Caco-2 (cell line): Measurements from ENCODE around the gene H1-8. TPM values are rescaled to one million over a fixed set of nuclear protein-coding genes. Genes with fewer than 3 reads are reported as not detected.

Experiments
- BruUV-seq: library from RNA; stranded (reverse); fragments of 400-500 nt; replicated peaks from 2 replicates; lab custom pipeline; 2021; lab: Mats Ljungman, UMichigan
- CTCF ChIA-PET: fragments of 300-600 bp; sonication (Branson Sonifier 250); formaldehyde crosslinking; loops from one replicate; lab custom pipeline; 2022; ENCODE audit warnings: antibody characterized with exemption; lab: Charles Lee
- POLR2A ChIA-PET: fragments of 300-600 bp; sonication (Branson Sonifier 250); formaldehyde crosslinking; loops from one replicate; lab custom pipeline; 2022; ENCODE audit warnings: antibody characterized with exemption; lab: Charles Lee
- DNase-seq, 2 experiments: peaks; one replicate each; pipeline versions ENCODE4 v3.0.0 to v3.0.0-alpha.2; 2020 to 2022
- H3K27me3 ChIP-seq: replicated peaks from 2 replicates; pipeline ENCODE4 v1.6.0; 2011; ENCODE audit warnings: low read length; ENCODE audit not compliant: control insufficient read depth, insufficient read depth
- H3K36me3 ChIP-seq: 2 replicates; pipeline ENCODE4 v1.5.1; 2011; ENCODE audit warnings: low read length; ENCODE audit not compliant: control insufficient read depth, insufficient read depth
- H3K4me1 ChIP-seq: fragments of 250-450 bp; sonication (Bioruptor Pico); 2 replicates; pipeline ENCODE4 v1.5.1; 2020; ENCODE audit warnings: mild to moderate bottlenecking
- H3K4me3 ChIP-seq: 2 replicates; pipeline ENCODE4 v1.5.1; 2011; ENCODE audit warnings: low read depth, mild to moderate bottlenecking, control low read depth, low read length
- H3K9me3 ChIP-seq: fragments of 250-450 bp; sonication (Bioruptor Pico); 2 replicates; pipeline ENCODE4 v1.5.1; 2020; ENCODE audit warnings: mild to moderate bottlenecking, moderate library complexity
- H3K27ac Mint-ChIP-seq: one replicate; pipeline ENCODE4 v1.8.0; 2022; ENCODE audit warnings: mixed read lengths; ENCODE audit not compliant: unreplicated experiment
- H3K27me3 Mint-ChIP-seq: one replicate; pipeline ENCODE4 v1.8.0; 2022; ENCODE audit warnings: mixed read lengths; ENCODE audit not compliant: insufficient read depth, unreplicated experiment
- H3K36me3 Mint-ChIP-seq: one replicate; pipeline ENCODE4 v1.8.0; 2022; ENCODE audit warnings: mild to moderate bottlenecking, mixed read lengths; ENCODE audit not compliant: insufficient read depth, unreplicated experiment
- H3K4me1 Mint-ChIP-seq: one replicate; pipeline ENCODE4 v1.8.0; 2022; ENCODE audit warnings: low read depth, mixed read lengths; ENCODE audit not compliant: unreplicated experiment
- H3K4me3 Mint-ChIP-seq: one replicate; pipeline ENCODE4 v1.8.0; 2022; ENCODE audit warnings: mild to moderate bottlenecking, moderate library complexity, mixed read lengths; ENCODE audit not compliant: unreplicated experiment
- H3K9me3 Mint-ChIP-seq: one replicate; pipeline ENCODE4 v1.8.0; 2022; ENCODE audit warnings: mixed read lengths; ENCODE audit not compliant: unreplicated experiment
- intact Hi-C: fragments of 100-400 bp; cut with micrococcal nuclease; formaldehyde crosslinking; loops from one replicate; pipeline ENCODE4 v1.10.0; 2022; ENCODE audit not compliant: unreplicated experiment
- total RNA-seq: library from RNA; stranded (reverse); gene quantifications from 2 replicates; pipeline ENCODE4 v1.2.3, GENCODE V29; 2022
- TF ChIP-seq, protein P1 (sequence below), 2 experiments: fragments of 200-600 bp in 1 of 2; IDR thresholded peaks; 1 replicate in 1 of 2; 2 replicates in 1 of 2; pipeline versions ENCODE4 v1.5.1 to v1.8.0; 2011 to 2022; ENCODE audit warnings: antibody characterized with exemption in 1 of 2, control low read depth in 1 of 2, inconsistent platforms in 1 of 2, low read depth in 1 of 2, low read length in 1 of 2, mild to moderate bottlenecking in 1 of 2, moderate library complexity in 1 of 2; ENCODE audit not compliant: insufficient read depth in 1 of 2, severe bottlenecking in 1 of 2, unreplicated experiment in 1 of 2

The H1-8 gene
- total RNA-seq, 1 experiment from 2014 or later, result not detected

- POLR2A ChIA-PET, result no interaction called here
- CTCF ChIA-PET, result interaction anchor here (0.9 kb wide), 1 partner anchor 22 kb away, joined by 3 read pairs; no protein-coding TSS in a partner anchor
These were observed 30.4 kb upstream of the H1-8 start for GRCh38 chr3:129512595-129512994.

DNA sequence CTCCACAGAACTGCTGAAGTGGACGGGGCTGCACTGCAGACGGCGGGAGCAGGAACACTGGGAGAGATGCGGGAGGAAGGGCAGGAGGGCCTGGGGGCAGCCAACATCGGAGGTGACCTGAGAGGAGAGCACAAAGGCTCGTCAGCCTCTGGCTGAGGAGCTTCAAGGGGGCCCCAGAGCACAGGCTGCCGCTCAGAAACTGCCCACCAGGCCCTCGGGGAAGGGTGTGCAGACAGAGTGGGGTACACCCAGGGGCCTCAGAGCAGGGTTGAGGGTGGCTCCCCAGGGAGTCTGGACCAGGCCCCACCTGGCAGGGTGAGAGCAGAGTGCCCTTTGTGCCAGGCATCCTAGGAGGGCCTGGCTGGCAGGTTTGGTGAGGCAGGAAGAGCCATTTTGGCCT is 29.3 kb upstream of the H1-8 start:
- Histone ChIP-seq H3K4me1 (no peaks in the 10 kb centered on the region), H3K27me3 (no peaks in the 10 kb centered on the region), H3K36me3 (no peaks in the 10 kb centered on the region; the same call in 1 of the 2 replicates), H3K9me3 (no peaks in the 10 kb centered on the region), H3K4me3 (no peak overlapping the region)
- Mint-ChIP-seq H3K4me3 (no peak overlapping the region), H3K27ac (no peak overlapping the region), H3K27me3 (no peaks in the 10 kb centered on the region), H3K9me3 (no peaks in the 10 kb centered on the region), H3K36me3 (peaks cover 6% of the 10 kb centered on the region), H3K4me1 (no peaks in the 10 kb centered on the region)
- BruUV-seq, result no TSS peak
- TF ChIP-seq, protein P1, sequence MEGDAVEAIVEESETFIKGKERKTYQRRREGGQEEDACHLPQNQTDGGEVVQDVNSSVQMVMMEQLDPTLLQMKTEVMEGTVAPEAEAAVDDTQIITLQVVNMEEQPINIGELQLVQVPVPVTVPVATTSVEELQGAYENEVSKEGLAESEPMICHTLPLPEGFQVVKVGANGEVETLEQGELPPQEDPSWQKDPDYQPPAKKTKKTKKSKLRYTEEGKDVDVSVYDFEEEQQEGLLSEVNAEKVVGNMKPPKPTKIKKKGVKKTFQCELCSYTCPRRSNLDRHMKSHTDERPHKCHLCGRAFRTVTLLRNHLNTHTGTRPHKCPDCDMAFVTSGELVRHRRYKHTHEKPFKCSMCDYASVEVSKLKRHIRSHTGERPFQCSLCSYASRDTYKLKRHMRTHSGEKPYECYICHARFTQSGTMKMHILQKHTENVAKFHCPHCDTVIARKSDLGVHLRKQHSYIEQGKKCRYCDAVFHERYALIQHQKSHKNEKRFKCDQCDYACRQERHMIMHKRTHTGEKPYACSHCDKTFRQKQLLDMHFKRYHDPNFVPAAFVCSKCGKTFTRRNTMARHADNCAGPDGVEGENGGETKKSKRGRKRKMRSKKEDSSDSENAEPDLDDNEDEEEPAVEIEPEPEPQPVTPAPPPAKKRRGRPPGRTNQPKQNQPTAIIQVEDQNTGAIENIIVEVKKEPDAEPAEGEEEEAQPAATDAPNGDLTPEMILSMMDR (IDR thresholded peaks at IDR 0.05; ENCODE audit: insufficient read depth in 1 of 2, low read depth in 1 of 2, low read length in 1 of 2, severe bottlenecking in 1 of 2, unreplicated experiment in 1 of 2), result no peak
- POLR2A ChIA-PET, result no interaction called here
- DNase-seq, result no peak
- CTCF ChIA-PET, result no interaction called here
- intact Hi-C loops, result no loop called here

More at GRCh38 chr3:129512595-129512994, 30.4 kb upstream of the H1-8 start:
- H3K4me3 ChIP-seq, result no peak overlapping the region
- no peaks in the 10 kb centered on the region for H3K4me1 ChIP-seq
- no peak for DNase-seq
- no peaks in the 10 kb centered on the region for H3K27me3 ChIP-seq
- Mint-ChIP-seq H3K4me3 (no peak overlapping the region), H3K36me3 (peaks cover 6% of the 10 kb centered on the region), H3K27me3 (no peaks in the 10 kb centered on the region), H3K4me1 (no peaks in the 10 kb centered on the region), H3K27ac (peak overlapping the region; percentile 51), H3K9me3 (no peaks in the 10 kb centered on the region)
- H3K9me3 ChIP-seq, result no peaks in the 10 kb centered on the region
- BruUV-seq, result no TSS peak
- no peaks in the 10 kb centered on the region; the same call in 1 of the 2 replicates for H3K36me3 ChIP-seq
- TF ChIP-seq, protein P1 (IDR thresholded peaks at IDR 0.05; ENCODE audit: insufficient read depth in 1 of 2, low read depth in 1 of 2, low read length in 1 of 2, severe bottlenecking in 1 of 2, unreplicated experiment in 1 of 2), result no peak
- intact Hi-C loops, result no loop called here

DNA sequence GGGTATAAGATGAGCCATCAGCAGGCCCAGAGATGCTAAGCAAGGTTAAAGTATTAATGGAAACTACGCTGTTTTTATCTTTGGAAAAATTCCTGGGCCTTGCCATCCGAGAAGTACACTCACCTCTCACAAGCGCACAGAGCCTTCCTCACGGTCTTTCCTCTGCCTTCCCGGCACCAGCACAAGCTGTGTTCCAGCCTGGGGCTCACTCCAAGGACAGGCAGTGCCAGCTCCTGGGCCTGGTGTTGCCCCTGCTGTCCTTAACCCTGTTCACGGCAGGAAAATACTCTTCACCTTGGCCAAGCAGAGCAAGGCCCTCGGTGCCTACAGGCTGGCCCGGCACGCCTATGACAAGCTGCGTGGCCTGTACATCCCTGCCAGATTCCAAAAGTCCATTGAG is 28.9 kb upstream of the H1-8 start:
- no TSS peak for BruUV-seq

More for the DNA sequence above, 28.9 kb upstream of the H1-8 start:
- Histone ChIP-seq H3K36me3 (no peaks in the 10 kb centered on the region; the same call in 1 of the 2 replicates), H3K9me3 (no peaks in the 10 kb centered on the region), H3K4me3 (no peak overlapping the region), H3K27me3 (no peaks in the 10 kb centered on the region), H3K4me1 (no peaks in the 10 kb centered on the region)
- DNase-seq, result no peak
- TF ChIP-seq, protein P1 (IDR thresholded peaks at IDR 0.05; ENCODE audit: insufficient read depth in 1 of 2, low read depth in 1 of 2, low read length in 1 of 2, severe bottlenecking in 1 of 2, unreplicated experiment in 1 of 2), result no peak
- Mint-ChIP-seq H3K27ac (no peak overlapping the region), H3K9me3 (no peaks in the 10 kb centered on the region), H3K27me3 (no peaks in the 10 kb centered on the region), H3K4me1 (no peaks in the 10 kb centered on the region), H3K36me3 (peaks cover 6% of the 10 kb centered on the region), H3K4me3 (no peak overlapping the region)
- CTCF ChIA-PET, result no interaction called here
- POLR2A ChIA-PET, result no interaction called here
- intact Hi-C loops, result no loop called here
